HepG2 (cell line): ENCODE measurements around the gene HOXB4.

Experiments
- ARNT ChIP-seq: fragments of 450-650 bp; IDR thresholded peaks from 2 replicates; pipeline ENCODE4 v1.6.1; 2017
- ARNTL ChIP-seq: sonication (generic); formaldehyde crosslinking; IDR thresholded peaks from 2 replicates; pipeline ENCODE4 v1.4.0; 2020; ENCODE audit warnings: mild to moderate bottlenecking, missing genetic modification reagents
- CTCF ChIP-seq: sonication (generic); formaldehyde crosslinking; IDR thresholded peaks from 2 replicates; pipeline ENCODE4 v1.5.0; 2020; ENCODE audit warnings: mild to moderate bottlenecking, missing genetic modification reagents, moderate library complexity
- GLI4 ChIP-seq: sonication (generic); formaldehyde crosslinking; IDR thresholded peaks from 2 replicates; pipeline ENCODE4 v1.5.1; 2020; ENCODE audit warnings: missing genetic modification reagents, mild to moderate bottlenecking, moderate library complexity, borderline replicate concordance
- MIXL1 ChIP-seq: IDR thresholded peaks from 2 replicates; pipeline ENCODE4 v1.6.1; 2016
- POLR2AphosphoS5 ChIP-seq: IDR thresholded peaks from 2 replicates; pipeline ENCODE4 v1.6.1; 2012; ENCODE audit warnings: low read depth, low read length
- REST ChIP-seq, 2 experiments: IDR thresholded peaks; 2 replicates each; pipeline ENCODE4 v1.6.1; 2011 to 2012; ENCODE audit warnings: low read length in 2 of 2, borderline replicate concordance in 1 of 2, low read depth in 1 of 2, mild to moderate bottlenecking in 1 of 2, moderate library complexity in 1 of 2
- SP1 ChIP-seq, 2 experiments: fragments of 450-650 bp in 1 of 2; sonication (generic) in 1 of 2; formaldehyde crosslinking in 1 of 2; IDR thresholded peaks; 2 replicates each; pipeline versions ENCODE4 v1.4.0 to v1.6.1; 2016 to 2020; ENCODE audit warnings: missing genetic modification reagents in 1 of 2
- ZFX ChIP-seq: sonication (generic); formaldehyde crosslinking; IDR thresholded peaks from 2 replicates; pipeline ENCODE4 v1.4.0; 2020; ENCODE audit warnings: mild to moderate bottlenecking, low read depth, missing genetic modification reagents, moderate library complexity
- ZMYM2 ChIP-seq: sonication (generic); formaldehyde crosslinking; IDR thresholded peaks from 2 replicates; pipeline ENCODE4 v1.8.0; 2022; ENCODE audit warnings: mild to moderate bottlenecking, missing genetic modification reagents
- ZNF318 ChIP-seq: sonication (generic); formaldehyde crosslinking; IDR thresholded peaks from 2 replicates; pipeline ENCODE4 v1.4.0; 2020; ENCODE audit warnings: mild to moderate bottlenecking, missing genetic modification reagents
- ZNF382 ChIP-seq: sonication (generic); formaldehyde crosslinking; IDR thresholded peaks from 2 replicates; pipeline ENCODE4 v1.5.0; 2020; ENCODE audit warnings: missing genetic modification reagents, mild to moderate bottlenecking, borderline replicate concordance
- ZNF788 ChIP-seq: sonication (generic); formaldehyde crosslinking; IDR thresholded peaks from 2 replicates; pipeline ENCODE4 v1.5.0; 2020; ENCODE audit warnings: mild to moderate bottlenecking, missing genetic modification reagents, borderline replicate concordance

GRCh38 chr17:48553190-48553547, 25.0 kb downstream of the HOXB4 start:
- TF ChIP-seq CTCF (CRISPR knock-in tag), result no peak
- no peak for TF ChIP-seq REST (IDR thresholded peaks at IDR 0.05; ENCODE audit: borderline replicate concordance in 1 of 2, low read depth in 1 of 2, low read length in 2 of 2)
- TF ChIP-seq GLI4, result no peak
- TF ChIP-seq MIXL1 (CRISPR knock-in tag), result no peak
- TF ChIP-seq ZNF788 (CRISPR knock-in tag), result no peak
- no peak for TF ChIP-seq POLR2AphosphoS5
- no peak for TF ChIP-seq SP1 (IDR thresholded peaks at IDR 0.05)
- no peak for TF ChIP-seq SP1 (CRISPR knock-in tag; IDR thresholded peaks at IDR 0.05)
- no peak for TF ChIP-seq ZNF382 (CRISPR knock-in tag)
- TF ChIP-seq ZNF318, result no peak
- TF ChIP-seq ZFX, result no peak
- TF ChIP-seq ARNT, result no peak
- no peak for TF ChIP-seq ARNTL (CRISPR knock-in tag)
- no peak for TF ChIP-seq ZMYM2 (CRISPR knock-in tag)
